Hindlimb muscle (tissue), 1 donor: ENCODE measurements around the gene PCDHGB4. TPM values are rescaled to one million over a fixed set of nuclear protein-coding genes. Genes with fewer than 3 reads are reported as not detected.
"Not testable (repeated sequence)": the region's sequence is repeated elsewhere in the genome, so short reads cannot be mapped to it uniquely, and the experiment has no call there.

ENCODE experiments used
- DNase-seq: peaks from one replicate; pipeline ENCODE4 v3.0.0-alpha.2; 2013
- polyA plus RNA-seq: library from polyadenylated mRNA; unstranded; fragments of 120-200 nt; gene quantifications from one replicate; pipeline ENCODE4 v1.2.1, GENCODE V29; 2013; ENCODE audit not compliant: insufficient read length

PCDHGB4 gene
- polyA plus RNA-seq, 1 donor = 2.6 TPM

DNA sequence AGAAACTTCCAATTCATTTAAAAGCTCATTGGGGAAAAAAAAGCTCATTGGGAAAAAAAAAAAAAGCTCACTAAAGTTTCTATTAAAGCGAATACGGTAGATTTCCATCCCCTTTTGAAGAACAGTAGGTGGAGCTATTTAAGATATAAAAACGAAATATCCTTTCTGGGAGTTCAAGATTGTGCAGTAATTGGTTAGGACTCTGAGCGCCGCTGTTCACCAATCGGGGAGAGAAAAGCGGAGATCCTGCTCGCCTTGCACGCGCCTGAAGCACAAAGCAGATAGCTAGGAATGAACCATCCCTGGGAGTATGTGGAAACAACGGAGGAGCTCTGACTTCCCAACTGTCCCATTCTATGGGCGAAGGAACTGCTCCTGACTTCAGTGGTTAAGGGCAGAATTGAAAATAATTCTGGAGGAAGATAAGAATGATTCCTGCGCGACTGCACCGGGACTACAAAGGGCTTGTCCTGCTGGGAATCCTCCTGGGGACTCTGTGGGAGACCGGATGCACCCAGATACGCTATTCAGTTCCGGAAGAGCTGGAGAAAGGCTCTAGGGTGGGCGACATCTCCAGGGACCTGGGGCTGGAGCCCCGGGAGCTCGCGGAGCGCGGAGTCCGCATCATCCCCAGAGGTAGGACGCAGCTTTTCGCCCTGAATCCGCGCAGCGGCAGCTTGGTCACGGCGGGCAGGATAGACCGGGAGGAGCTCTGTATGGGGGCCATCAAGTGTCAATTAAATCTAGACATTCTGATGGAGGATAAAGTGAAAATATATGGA lies 43.0 kb downstream of the PCDHGB4 start, which contains the start of gene PCDHGA12:
TSS of gene PCDHGA12 (plus strand) at position 176 of the 782 bp plus-strand sequence. CDS start at position 429, 253 bp downstream.
- peak; percentile 15 for DNase-seq

DNA sequence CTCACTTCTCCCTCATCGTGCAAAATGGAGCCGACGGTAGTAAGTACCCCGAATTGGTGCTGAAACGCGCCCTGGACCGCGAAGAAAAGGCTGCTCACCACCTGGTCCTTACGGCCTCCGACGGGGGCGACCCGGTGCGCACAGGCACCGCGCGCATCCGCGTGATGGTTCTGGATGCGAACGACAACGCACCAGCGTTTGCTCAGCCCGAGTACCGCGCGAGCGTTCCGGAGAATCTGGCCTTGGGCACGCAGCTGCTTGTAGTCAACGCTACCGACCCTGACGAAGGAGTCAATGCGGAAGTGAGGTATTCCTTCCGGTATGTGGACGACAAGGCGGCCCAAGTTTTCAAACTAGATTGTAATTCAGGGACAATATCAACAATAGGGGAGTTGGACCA lies 43.8 kb downstream of the PCDHGB4 start:
- no peak for DNase-seq

DNA sequence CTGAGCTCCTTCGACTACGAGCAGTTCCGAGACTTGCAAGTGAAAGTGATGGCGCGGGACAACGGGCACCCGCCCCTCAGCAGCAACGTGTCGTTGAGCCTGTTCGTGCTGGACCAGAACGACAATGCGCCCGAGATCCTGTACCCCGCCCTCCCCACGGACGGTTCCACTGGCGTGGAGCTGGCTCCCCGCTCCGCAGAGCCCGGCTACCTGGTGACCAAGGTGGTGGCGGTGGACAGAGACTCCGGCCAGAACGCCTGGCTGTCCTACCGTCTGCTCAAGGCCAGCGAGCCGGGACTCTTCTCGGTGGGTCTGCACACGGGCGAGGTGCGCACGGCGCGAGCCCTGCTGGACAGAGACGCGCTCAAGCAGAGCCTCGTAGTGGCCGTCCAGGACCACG lies 44.8 kb downstream of the PCDHGB4 start:
- DNase-seq = not testable (repeated sequence)

DNA sequence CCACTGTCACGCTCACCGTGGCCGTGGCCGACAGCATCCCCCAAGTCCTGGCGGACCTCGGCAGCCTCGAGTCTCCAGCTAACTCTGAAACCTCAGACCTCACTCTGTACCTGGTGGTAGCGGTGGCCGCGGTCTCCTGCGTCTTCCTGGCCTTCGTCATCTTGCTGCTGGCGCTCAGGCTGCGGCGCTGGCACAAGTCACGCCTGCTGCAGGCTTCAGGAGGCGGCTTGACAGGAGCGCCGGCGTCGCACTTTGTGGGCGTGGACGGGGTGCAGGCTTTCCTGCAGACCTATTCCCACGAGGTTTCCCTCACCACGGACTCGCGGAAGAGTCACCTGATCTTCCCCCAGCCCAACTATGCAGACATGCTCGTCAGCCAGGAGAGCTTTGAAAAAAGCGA lies 45.2 kb downstream of the PCDHGB4 start:
- DNase-seq = not testable (repeated sequence)

DNA sequence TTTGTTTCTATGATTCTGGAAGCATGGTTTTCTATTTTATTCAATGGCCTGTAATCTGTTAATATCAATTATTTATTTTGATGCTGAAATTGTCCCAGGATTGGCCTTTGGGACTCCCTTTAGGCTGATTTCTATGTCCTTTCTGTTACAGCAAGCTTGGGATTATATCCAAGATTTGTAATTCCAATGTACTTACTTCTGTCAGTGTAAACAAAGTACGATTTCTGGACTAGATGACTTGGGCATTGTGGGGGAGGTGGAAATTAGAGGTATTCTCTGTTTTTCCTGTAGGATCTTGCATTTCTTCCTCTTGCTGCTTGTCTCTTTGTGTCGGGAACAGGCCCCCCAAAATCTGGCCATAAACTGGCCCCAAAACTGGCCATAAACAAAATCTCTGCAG lies 46.5 kb downstream of the PCDHGB4 start:
- DNase-seq = no peak

DNA sequence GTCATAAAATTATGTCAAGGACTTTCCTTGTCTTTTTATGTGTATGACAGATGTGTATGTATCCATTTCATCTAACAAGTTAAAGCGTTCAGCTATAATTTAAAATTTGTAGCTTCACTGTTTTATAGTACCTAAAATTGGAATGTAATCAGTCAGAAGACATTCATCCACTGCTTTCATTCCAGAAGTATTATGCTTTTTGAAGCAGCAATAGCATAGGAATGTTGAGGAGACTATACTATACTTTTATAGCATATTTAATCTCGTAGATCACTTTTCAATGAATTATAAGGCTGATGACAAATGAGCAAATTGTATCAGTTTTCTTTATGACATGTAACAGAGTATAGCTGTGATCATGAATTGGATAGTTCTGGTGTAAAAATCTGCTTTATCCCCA lies 49.7 kb downstream of the PCDHGB4 start:
- no peak for DNase-seq

DNA sequence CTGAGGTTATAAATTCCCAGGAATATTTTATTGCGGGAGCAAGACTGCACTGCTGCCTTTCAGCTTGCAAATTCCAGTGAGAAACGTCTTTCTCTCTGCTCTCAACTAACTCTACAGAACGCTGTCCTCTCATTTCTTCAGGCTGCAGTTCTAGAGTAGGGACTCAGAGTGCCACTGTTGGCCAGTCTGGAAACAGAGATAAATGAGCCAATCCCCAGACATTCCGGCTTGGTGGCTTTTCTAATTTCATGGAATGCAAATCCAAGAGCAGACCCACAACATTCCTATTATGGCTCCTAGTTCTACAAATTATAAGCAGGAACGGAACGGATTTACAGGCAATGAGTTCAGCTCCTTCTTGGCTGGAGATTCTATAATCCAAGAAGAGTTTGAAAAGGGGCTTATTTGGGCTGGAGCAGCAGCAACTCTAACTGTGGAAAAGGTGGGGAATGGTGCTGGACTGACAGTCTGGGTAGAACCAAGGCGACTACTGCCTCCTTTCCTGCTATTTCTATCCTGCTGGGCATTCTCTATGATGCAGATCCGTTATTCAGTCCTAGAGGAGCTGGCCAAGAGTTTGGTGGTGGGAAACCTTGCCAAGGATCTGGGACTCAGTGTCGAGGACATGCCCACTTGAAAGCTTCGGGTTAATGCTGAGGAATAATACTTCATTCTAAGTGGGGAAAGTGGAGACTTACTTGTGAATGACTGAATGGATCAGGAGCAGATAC lies 52.1 kb downstream of the PCDHGB4 start:
- no peak for DNase-seq

Other genes with a start within 250 kb of the PCDHGB4 start
- 2.4 TPM for gene PCDHB6, start 237.6 kb upstream of the PCDHGB4 start, polyA plus RNA-seq
- 3.2 TPM for gene PCDHB7, start 215.1 kb upstream of the PCDHGB4 start, polyA plus RNA-seq
- 2.1 TPM for gene PCDHB8, start 209.9 kb upstream of the PCDHGB4 start, polyA plus RNA-seq
- 3.9 TPM for gene PCDHB16, start 205.3 kb upstream of the PCDHGB4 start, polyA plus RNA-seq
- gene PCDHB9, start 200.5 kb upstream of the PCDHGB4 start, polyA plus RNA-seq = 3.2 TPM
- 5.3 TPM for gene PCDHB10, start 195.3 kb upstream of the PCDHGB4 start, polyA plus RNA-seq
- gene PCDHB11, start 188.1 kb upstream of the PCDHGB4 start, polyA plus RNA-seq = 4.4 TPM
- gene PCDHB12, start 179.0 kb upstream of the PCDHGB4 start, polyA plus RNA-seq = 4.7 TPM
- gene PCDHB13, start 173.8 kb upstream of the PCDHGB4 start, polyA plus RNA-seq = 2.8 TPM
- gene PCDHB14, start 164.4 kb upstream of the PCDHGB4 start, polyA plus RNA-seq = 7.5 TPM
- gene PCDHB15, start 142.3 kb upstream of the PCDHGB4 start, polyA plus RNA-seq = 9.4 TPM
- gene SLC25A2, start 83.6 kb upstream of the PCDHGB4 start, polyA plus RNA-seq = not detected
- 76.5 TPM for gene TAF7, start 66.9 kb upstream of the PCDHGB4 start, polyA plus RNA-seq
- gene PCDHGA1, start 57.2 kb upstream of the PCDHGB4 start, polyA plus RNA-seq = 0.77 TPM
- gene PCDHGA2, start 48.9 kb upstream of the PCDHGB4 start, polyA plus RNA-seq = 2.1 TPM
- gene PCDHGA3, start 43.9 kb upstream of the PCDHGB4 start, polyA plus RNA-seq = 1.0 TPM
- gene PCDHGB1, start 37.6 kb upstream of the PCDHGB4 start, polyA plus RNA-seq = 0.45 TPM
- gene PCDHGA4, start 32.7 kb upstream of the PCDHGB4 start, polyA plus RNA-seq = 1.6 TPM
- 2.8 TPM for gene PCDHGB2, start 27.7 kb upstream of the PCDHGB4 start, polyA plus RNA-seq
- gene PCDHGA5, start 23.5 kb upstream of the PCDHGB4 start, polyA plus RNA-seq = 2.6 TPM
- gene PCDHGB3, start 17.5 kb upstream of the PCDHGB4 start, polyA plus RNA-seq = 1.8 TPM
- gene PCDHGA6, start 13.8 kb upstream of the PCDHGB4 start, polyA plus RNA-seq = 4.4 TPM
- 1.6 TPM for gene PCDHGA7, start 5.0 kb upstream of the PCDHGB4 start, polyA plus RNA-seq
- 0.80 TPM for gene PCDHGA8, start 4.9 kb downstream of the PCDHGB4 start, polyA plus RNA-seq
- 4.1 TPM for gene PCDHGB5, start 10.2 kb downstream of the PCDHGB4 start, polyA plus RNA-seq
- 4.4 TPM for gene PCDHGA9, start 15.1 kb downstream of the PCDHGB4 start, polyA plus RNA-seq
- 4.0 TPM for gene PCDHGB6, start 20.3 kb downstream of the PCDHGB4 start, polyA plus RNA-seq
- 1.6 TPM for gene PCDHGA10, start 25.3 kb downstream of the PCDHGB4 start, polyA plus RNA-seq
- 9.9 TPM for gene PCDHGB7, start 30.0 kb downstream of the PCDHGB4 start, polyA plus RNA-seq
- gene PCDHGA11, start 33.4 kb downstream of the PCDHGB4 start, polyA plus RNA-seq = 3.0 TPM
- 2.4 TPM for gene PCDHGA12, start 42.8 kb downstream of the PCDHGB4 start, polyA plus RNA-seq
- 119 TPM for gene PCDHGC3, start 88.3 kb downstream of the PCDHGB4 start, polyA plus RNA-seq
- 1.7 TPM for gene PCDHGC4, start 97.3 kb downstream of the PCDHGB4 start, polyA plus RNA-seq
- gene PCDHGC5, start 101.4 kb downstream of the PCDHGB4 start, polyA plus RNA-seq = 1.1 TPM
- 22.7 TPM for gene DIAPH1, start 231.3 kb downstream of the PCDHGB4 start, polyA plus RNA-seq
- gene HDAC3, start 249.2 kb downstream of the PCDHGB4 start, polyA plus RNA-seq = 48.3 TPM
- 0.12 TPM for gene RELL2, start 249.3 kb downstream of the PCDHGB4 start, polyA plus RNA-seq